ENCODE data around the gene CIB4.

Gene CIB4

GRCh38 chr2:26609205-26609631 is 31.9 kb downstream of the CIB4 start:
- no peak for TF ChIP-seq CTCF (IDR thresholded peaks at IDR 0.05; ENCODE audit: extremely low read depth, missing control alignments)
- no peak for DNase-seq (ENCODE audit: low spot score)

GRCh38 chr2:26608557-26608956 is 32.6 kb downstream of the CIB4 start:
- TF ChIP-seq CTCF (IDR thresholded peaks at IDR 0.05; ENCODE audit: extremely low read depth, missing control alignments), result no peak
- no peak for DNase-seq (ENCODE audit: low spot score)

- TF ChIP-seq CTCF (IDR thresholded peaks at IDR 0.05; ENCODE audit: extremely low read depth, missing control alignments), result no peak
- no peak for DNase-seq (ENCODE audit: low spot score)
Observed at GRCh38 chr2:26607698-26608097, 33.5 kb downstream of the CIB4 start.

GRCh38 chr2:26606847-26607190 is 34.3 kb downstream of the CIB4 start:
- TF ChIP-seq CTCF (IDR thresholded peaks at IDR 0.05; ENCODE audit: extremely low read depth, missing control alignments), result no peak
- no peak for DNase-seq (ENCODE audit: low spot score)

GRCh38 chr2:26605999-26606846 is 34.9 kb downstream of the CIB4 start:
- no peak for TF ChIP-seq CTCF (IDR thresholded peaks at IDR 0.05; ENCODE audit: extremely low read depth, missing control alignments)
- DNase-seq (ENCODE audit: low spot score), result no peak

GRCh38 chr2:26605195-26605998 is 35.8 kb downstream of the CIB4 start:
- DNase-seq (ENCODE audit: low spot score), result peak; percentile 62
- TF ChIP-seq CTCF (IDR thresholded peaks at IDR 0.05; ENCODE audit: extremely low read depth, missing control alignments), result peak; percentile 56

- no peak for TF ChIP-seq CTCF (IDR thresholded peaks at IDR 0.05; ENCODE audit: extremely low read depth, missing control alignments)
- DNase-seq (ENCODE audit: low spot score), result no peak
Observed at GRCh38 chr2:26602575-26602974, 38.6 kb downstream of the CIB4 start.

All from GM20000 (cell line).